Epithelial cell of esophagus (primary cell): Measurements from ENCODE around the gene HSPB1.
"Not testable (repeated sequence)": the region's sequence is repeated elsewhere in the genome, so short reads cannot be mapped to it uniquely, and the experiment has no call there.

ENCODE experiments used
- DNase-seq: peaks from one replicate; pipeline ENCODE4 v3.0.0; 2010; ENCODE audit warnings: low read depth
- H3K4me3 ChIP-seq: 2 replicates; pipeline ENCODE4 v1.5.1; 2011; ENCODE audit warnings: mild to moderate bottlenecking, low read length, control low read depth
- TF ChIP-seq, protein P1 (sequence below): IDR thresholded peaks from 2 replicates; pipeline ENCODE4 v1.5.1; 2011; ENCODE audit warnings: low read depth, mild to moderate bottlenecking, low read length, control low read depth, inconsistent platforms; ENCODE audit not compliant: insufficient read depth; ENCODE audit errors: missing control alignments

HSPB1 gene

GRCh38 chr7:76333511-76334101 lies 31.1 kb downstream of the HSPB1 start:
- TF ChIP-seq, protein P1, sequence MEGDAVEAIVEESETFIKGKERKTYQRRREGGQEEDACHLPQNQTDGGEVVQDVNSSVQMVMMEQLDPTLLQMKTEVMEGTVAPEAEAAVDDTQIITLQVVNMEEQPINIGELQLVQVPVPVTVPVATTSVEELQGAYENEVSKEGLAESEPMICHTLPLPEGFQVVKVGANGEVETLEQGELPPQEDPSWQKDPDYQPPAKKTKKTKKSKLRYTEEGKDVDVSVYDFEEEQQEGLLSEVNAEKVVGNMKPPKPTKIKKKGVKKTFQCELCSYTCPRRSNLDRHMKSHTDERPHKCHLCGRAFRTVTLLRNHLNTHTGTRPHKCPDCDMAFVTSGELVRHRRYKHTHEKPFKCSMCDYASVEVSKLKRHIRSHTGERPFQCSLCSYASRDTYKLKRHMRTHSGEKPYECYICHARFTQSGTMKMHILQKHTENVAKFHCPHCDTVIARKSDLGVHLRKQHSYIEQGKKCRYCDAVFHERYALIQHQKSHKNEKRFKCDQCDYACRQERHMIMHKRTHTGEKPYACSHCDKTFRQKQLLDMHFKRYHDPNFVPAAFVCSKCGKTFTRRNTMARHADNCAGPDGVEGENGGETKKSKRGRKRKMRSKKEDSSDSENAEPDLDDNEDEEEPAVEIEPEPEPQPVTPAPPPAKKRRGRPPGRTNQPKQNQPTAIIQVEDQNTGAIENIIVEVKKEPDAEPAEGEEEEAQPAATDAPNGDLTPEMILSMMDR = no peak
- DNase-seq = no peak
- no peak overlapping the region for H3K4me3 ChIP-seq

- TF ChIP-seq, protein P1 = no peak
- DNase-seq = no peak
- H3K4me3 ChIP-seq = no peak overlapping the region
These were observed 32.0 kb downstream of the HSPB1 start for GRCh38 chr7:76334320-76334967.

DNA sequence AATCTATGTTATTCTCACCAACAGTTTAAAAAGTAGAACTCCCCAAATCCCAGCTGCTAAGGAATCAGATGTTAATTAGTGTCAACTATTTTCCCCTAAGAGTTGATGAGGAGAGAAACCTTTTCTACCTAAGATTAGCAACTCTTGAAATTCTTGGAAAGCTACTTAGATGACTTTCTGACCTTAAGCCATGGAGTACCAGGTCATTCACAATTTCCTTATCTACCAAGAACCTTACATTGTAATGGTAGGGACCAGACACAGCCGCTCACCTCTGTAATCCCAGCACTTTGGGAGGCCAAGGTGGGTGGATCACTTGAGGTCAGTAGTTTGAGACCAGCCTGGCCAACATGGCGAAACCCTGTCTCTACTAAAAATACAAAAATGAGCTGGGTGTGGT lies 32.9 kb downstream of the HSPB1 start:
- H3K4me3 ChIP-seq, DNase-seq: not testable (repeated sequence)

- TF ChIP-seq, protein P1 = no peak
- DNase-seq = no peak
These were observed 33.6 kb downstream of the HSPB1 start for GRCh38 chr7:76336094-76336493.

DNA sequence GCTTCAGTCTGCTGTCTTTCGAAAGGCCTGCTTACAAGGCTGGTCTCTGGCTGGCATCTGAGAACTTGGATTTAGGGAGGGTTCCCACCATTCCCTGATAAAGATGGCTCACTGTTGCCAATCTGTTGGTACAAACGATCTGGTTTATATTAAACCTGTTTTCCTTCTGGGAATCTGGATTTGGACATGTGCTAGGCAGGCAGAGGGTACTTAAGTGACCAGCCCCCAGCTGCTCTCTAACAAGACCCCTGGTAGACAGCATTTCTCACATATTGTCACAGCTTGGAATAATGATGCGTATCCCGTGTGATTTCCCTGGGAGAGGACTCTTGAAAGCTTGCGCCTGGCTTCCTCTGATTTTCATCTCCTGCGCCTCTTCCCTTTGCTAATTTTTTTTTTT lies 34.7 kb downstream of the HSPB1 start:
- no peak for DNase-seq
- TF ChIP-seq, protein P1 = no peak
- no peak overlapping the region for H3K4me3 ChIP-seq

More at GRCh38 chr7:76336094-76336493, 33.6 kb downstream of the HSPB1 start:
- no peak overlapping the region for H3K4me3 ChIP-seq

DNA sequence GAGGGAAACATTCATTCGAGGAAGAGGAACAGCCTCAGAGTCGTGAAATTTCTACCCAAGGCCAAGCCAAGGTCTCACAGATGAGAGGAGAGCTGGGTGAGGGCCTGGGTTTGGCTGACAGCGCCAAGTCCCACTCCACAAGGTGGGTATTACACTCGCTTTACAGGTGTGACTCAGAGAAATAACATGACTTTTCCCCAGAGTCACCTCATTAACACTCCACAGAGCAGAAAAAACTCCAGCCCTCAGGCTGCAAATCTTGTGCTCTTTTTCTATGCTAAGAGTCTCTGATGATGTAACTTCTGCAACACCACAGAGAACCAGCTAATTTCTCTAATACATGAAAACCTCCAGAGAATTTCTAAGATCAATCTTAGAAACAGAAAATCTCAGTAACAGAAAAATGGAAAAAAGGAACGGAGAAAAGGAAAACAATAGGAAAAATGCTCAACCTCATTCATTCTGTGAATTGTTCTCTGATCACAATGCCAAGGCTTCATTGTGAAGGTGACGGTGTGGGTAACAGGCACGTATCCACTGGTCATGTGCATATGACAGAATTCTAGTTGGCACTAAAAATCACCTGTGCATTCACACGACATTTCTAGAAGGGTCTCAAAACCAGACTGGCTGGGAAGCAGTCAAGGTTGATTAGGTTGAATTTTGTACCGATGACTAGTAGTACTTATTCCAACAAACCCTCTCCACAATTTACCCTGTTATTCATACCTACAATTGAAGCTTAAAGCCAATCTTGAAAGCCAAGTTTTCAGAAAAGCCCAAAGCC lies 36.0 kb downstream of the HSPB1 start:
- TF ChIP-seq, protein P1 = no peak
- DNase-seq = peak; percentile 83
- no peak overlapping the region for H3K4me3 ChIP-seq

DNA sequence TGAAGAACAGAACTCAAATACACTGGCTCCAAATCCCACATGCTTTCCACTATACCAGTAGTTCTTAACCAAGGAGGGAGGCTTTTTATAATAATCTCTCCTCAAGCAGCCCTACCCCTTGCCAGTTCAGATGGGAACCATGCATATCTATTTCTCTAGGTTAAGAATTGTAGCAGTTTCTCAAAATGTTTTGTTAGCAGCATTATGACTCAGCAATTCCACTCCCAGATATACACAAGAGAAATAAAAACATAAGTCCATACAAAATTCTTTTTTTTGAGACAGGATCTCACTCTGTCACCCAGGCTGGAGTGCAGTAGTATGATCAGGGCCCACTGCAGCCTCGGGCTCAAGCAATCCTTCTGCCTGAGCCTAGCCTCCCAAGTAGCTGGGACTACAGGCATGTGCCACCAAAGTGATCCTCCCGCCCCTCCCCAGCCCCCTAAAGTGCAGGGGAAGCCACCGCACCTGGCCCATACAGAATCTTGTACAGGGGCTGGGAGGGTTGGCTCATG lies 38.2 kb downstream of the HSPB1 start:
- no peak for DNase-seq
- H3K4me3 ChIP-seq = no peak overlapping the region
- TF ChIP-seq, protein P1 = no peak
